ENCODE measurements around the gene HIP1. TPM values are rescaled to one million over a fixed set of nuclear protein-coding genes. Genes with fewer than 3 reads are reported as not detected.

HIP1 gene
- total and polyA plus RNA-seq, 2 of the 13 experiments (the other 11 are each of a cell fraction or from before 2014, with no cell fraction given) = 4.5 to 6.2 TPM

GRCh38 chr7:75596727-75597614 lies 141.8 kb downstream of the HIP1 start:
- Histone ChIP-seq H2AFZ (ENCODE audit: low read length) (no peak overlapping the region), H3K9ac (ENCODE audit: insufficient read depth, low read depth, low read length) (no peak overlapping the region), H3K79me2 (ENCODE audit: insufficient read depth, low read length) (no peaks in the 10 kb centered on the region), H3K36me3 (replicated peaks in 1 of 2; ENCODE audit: control insufficient read depth in 1 of 2, insufficient read depth in 2 of 2, low read length in 2 of 2) (no peaks in the 10 kb centered on the region), H4K20me1 (ENCODE audit: insufficient read depth, low read length) (no peaks in the 10 kb centered on the region), H3K27me3 (ENCODE audit: control insufficient read depth in 1 of 2, insufficient read depth in 2 of 2, low read length in 2 of 2) (no peaks in the 10 kb centered on the region), H3K27ac (ENCODE audit: extremely low read length, insufficient read depth, low read length) (no peak overlapping the region), H3K4me3 (replicated peaks in 1 of 3; ENCODE audit: insufficient read depth in 1 of 3, low read depth in 2 of 3, low read length in 3 of 3) (no peak overlapping the region), H3K9me3 (ENCODE audit: low read length) (no peaks in the 10 kb centered on the region), H3K4me1 (ENCODE audit: insufficient read depth, low read length) (peaks cover 19% of the 10 kb centered on the region), H3K4me2 (ENCODE audit: low read depth, low read length) (no peak overlapping the region)
- FAIRE-seq (no peak), ATAC-seq (no peak), DNase-seq (ENCODE audit: low spot score) (no peak)
- ChIA-PET CTCF (ENCODE audit: low intra/inter-chr PET ratio, low total read pairs) (no interaction called here), POLR2A (no interaction called here)
- in situ Hi-C loops (cut with HindIII; ENCODE audit: extremely low pct_ligation_motif_present, low pct_unique_long_range_greater_than_20kb) (no loop called here), intact Hi-C loops (cut with micrococcal nuclease; ENCODE audit: unreplicated experiment) (no loop called here)
- WGBS (ENCODE audit: low lambda C conversion rate) = 76% methylated on average over 12 of the region's 16 CpGs
- BruUV-seq (replicated peaks) = no TSS peak
- TF ChIP-seq CBX2 (IDR thresholded peaks at IDR 0.05; ENCODE audit: low read depth, low read length) (no peak), CBX2 (CRISPR knock-in tag; IDR thresholded peaks at IDR 0.05; ENCODE audit: low read depth) (no peak), ATM (IDR thresholded peaks at IDR 0.05; ENCODE audit: borderline replicate concordance) (no peak), MYC (CRISPR knock-in tag; IDR thresholded peaks at IDR 0.05; ENCODE audit: borderline replicate concordance) (no peak), ZNF350 (CRISPR knock-in tag; IDR thresholded peaks at IDR 0.05; ENCODE audit: borderline replicate concordance, low read depth) (no peak), KLF16 (CRISPR knock-in tag; IDR thresholded peaks at IDR 0.05) (no peak)

- no peaks in the 10 kb centered on the region for H4K20me1 ChIP-seq (ENCODE audit: insufficient read depth, low read length)
- ChIA-PET POLR2A (no interaction called here), CTCF (ENCODE audit: low intra/inter-chr PET ratio, low total read pairs) (no interaction called here)
- in situ Hi-C loops (cut with HindIII; ENCODE audit: extremely low pct_ligation_motif_present, low pct_unique_long_range_greater_than_20kb) (no loop called here), intact Hi-C loops (cut with micrococcal nuclease; ENCODE audit: unreplicated experiment) (no loop called here)
- DNase-seq (ENCODE audit: low spot score) (no peak), FAIRE-seq (no peak), ATAC-seq (no peak)
- no peak overlapping the region for H3K4me3 ChIP-seq (replicated peaks in 1 of 3; ENCODE audit: insufficient read depth in 1 of 3, low read depth in 2 of 3, low read length in 3 of 3)
- WGBS (ENCODE audit: low lambda C conversion rate) = 90% methylated on average over 4 of the region's 4 CpGs
- peaks cover 19% of the 10 kb centered on the region for H3K4me1 ChIP-seq (ENCODE audit: insufficient read depth, low read length)
- no TSS peak for BruUV-seq (replicated peaks)
- no peak overlapping the region for H3K9ac ChIP-seq (ENCODE audit: insufficient read depth, low read depth, low read length)
- H3K9me3 ChIP-seq (ENCODE audit: low read length) = no peaks in the 10 kb centered on the region
- no peaks in the 10 kb centered on the region for H3K36me3 ChIP-seq (replicated peaks in 1 of 2; ENCODE audit: control insufficient read depth in 1 of 2, insufficient read depth in 2 of 2, low read length in 2 of 2)
- no peak overlapping the region for H3K27ac ChIP-seq (ENCODE audit: extremely low read length, insufficient read depth, low read length)
- no peak overlapping the region for H2AFZ ChIP-seq (ENCODE audit: low read length)
- H3K4me2 ChIP-seq (ENCODE audit: low read depth, low read length) = no peak overlapping the region
- no peaks in the 10 kb centered on the region for H3K27me3 ChIP-seq (ENCODE audit: control insufficient read depth in 1 of 2, insufficient read depth in 2 of 2, low read length in 2 of 2)
- H3K79me2 ChIP-seq (ENCODE audit: insufficient read depth, low read length) = no peaks in the 10 kb centered on the region
- no peak for TF ChIP-seq HDAC2 (CRISPR knock-in tag; IDR thresholded peaks at IDR 0.05)
- TF ChIP-seq MBD4 (IDR thresholded peaks at IDR 0.05; ENCODE audit: borderline replicate concordance, low read length) = no peak
- no peak for TF ChIP-seq ZBTB46 (CRISPR knock-in tag; IDR thresholded peaks at IDR 0.05; ENCODE audit: borderline replicate concordance)
- no peak for TF ChIP-seq GPBP1L1 (CRISPR knock-in tag; IDR thresholded peaks at IDR 0.05)
Observed at GRCh38 chr7:75595766-75596165, 143.0 kb downstream of the HIP1 start.

All from HepG2 (cell line).